Activated naive CD4-positive, alpha-beta T cell treated with Interleukin-2 at 50 U/mL for 16 hours (primary cell): ENCODE measurements around the gene PADI2.
"Not testable (repeated sequence)": the region's sequence is repeated elsewhere in the genome, so short reads cannot be mapped to it uniquely, and the experiment has no call there.

Source experiments
- DNase-seq: peaks from one replicate; pipeline ENCODE4 v3.0.0-alpha.2; 2020

PADI2 gene

GRCh38 chr1:17080085-17080759 is 39.0 kb downstream of the PADI2 start:
- DNase-seq: no peak

- no peak for DNase-seq
Measured at GRCh38 chr1:17078991-17079868, 40.0 kb downstream of the PADI2 start.

DNA sequence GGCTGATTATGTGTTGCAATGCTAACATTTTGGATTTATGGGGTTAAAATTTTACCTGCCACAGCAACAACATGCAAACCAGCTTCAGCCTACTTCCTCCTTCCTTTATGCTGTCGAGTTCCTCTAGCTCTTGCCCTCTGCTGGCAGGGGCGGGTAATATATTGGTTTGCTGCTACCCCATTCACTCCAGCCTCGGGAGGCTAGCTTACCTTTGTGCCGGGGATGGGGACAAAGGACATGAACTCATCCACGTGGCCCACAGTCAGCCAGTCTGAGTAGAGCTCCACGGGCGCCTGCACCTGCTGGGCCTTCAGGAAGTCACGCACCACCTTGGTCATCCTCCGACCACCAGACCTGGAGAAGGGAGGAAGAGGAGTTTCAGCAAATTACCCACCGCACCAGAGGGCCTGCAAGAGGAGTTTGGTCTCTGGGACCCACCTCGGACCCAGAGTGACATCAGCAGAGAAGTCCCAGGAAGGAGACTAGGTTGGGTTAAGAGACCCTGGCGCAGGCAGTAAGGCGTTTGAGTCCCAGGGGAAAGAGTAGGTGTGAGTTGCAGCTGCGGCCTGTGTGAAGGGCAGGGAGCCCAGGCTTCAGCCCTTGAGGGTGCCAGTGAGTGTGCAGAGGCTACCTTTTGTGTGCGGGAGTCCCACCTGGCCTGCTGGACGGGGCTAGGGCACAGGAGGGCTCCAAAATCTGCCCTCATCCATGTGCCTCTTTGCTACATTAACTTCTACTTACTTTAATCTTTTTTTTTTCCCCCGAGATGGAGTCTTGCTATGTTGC is 43.6 kb downstream of the PADI2 start:
- DNase-seq: no peak

DNA sequence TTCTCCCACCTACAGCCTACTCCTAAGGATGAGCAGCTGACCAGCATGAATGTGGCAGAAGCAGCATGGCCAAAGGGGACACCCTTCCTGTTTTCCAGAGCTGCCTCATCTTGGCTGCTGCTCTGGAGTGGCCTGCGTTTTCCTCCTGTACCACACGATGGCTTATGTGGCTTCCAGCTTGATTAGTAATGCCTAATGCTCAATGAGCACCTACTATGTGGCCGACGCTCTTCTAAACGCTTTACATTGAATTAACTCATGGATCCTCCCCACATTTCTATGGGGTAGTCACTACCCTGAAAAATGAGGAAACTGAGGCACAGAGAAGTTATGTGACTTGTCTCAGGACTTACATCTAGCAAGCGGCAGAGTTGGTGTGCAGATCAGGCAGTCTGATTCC is 47.5 kb downstream of the PADI2 start:
- no peak for DNase-seq

- no peak for DNase-seq
Measured at GRCh38 chr1:17070163-17070525, 49.1 kb downstream of the PADI2 start.

GRCh38 chr1:17069452-17070162 is 49.6 kb downstream of the PADI2 start:
- no peak for DNase-seq

GRCh38 chr1:17068789-17069188 is 50.5 kb downstream of the PADI2 start:
- DNase-seq: no peak

DNA sequence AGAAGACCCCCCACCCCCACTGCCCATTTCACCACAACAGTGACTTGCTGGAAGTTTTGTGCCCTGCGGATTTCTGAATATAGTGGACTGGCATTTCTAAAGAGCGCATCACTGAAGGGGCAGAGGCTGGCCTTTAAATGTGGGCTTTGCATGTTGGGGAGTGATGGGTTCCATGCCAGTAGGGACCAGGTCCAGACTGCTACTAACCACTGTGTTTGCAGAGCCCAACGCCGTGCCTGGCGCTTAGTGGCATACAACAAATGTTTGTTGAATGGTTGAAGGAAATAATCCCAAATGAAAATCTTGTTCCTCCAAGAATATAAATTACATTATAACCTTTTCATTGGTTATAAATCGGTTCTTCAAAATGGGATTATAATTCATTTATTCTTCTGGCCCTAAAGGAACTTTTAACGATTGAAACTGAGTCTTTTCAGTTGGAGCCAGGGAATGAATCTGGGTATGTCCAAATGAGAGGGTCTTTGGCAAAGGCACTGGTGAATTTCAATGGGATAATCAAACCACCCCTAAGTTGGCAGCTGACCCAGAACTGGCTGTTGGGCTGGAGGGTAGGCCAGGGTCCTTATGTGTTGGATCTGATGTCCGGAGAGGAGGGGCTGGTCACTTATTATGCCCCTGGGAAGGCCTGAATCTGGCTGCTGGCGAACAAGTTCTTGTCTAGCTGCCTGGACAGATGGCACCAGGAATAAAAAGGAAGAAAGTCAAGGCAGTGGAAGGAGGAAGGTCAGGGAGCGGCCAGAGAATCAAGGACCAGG is 51.6 kb downstream of the PADI2 start:
- no peak for DNase-seq

DNA sequence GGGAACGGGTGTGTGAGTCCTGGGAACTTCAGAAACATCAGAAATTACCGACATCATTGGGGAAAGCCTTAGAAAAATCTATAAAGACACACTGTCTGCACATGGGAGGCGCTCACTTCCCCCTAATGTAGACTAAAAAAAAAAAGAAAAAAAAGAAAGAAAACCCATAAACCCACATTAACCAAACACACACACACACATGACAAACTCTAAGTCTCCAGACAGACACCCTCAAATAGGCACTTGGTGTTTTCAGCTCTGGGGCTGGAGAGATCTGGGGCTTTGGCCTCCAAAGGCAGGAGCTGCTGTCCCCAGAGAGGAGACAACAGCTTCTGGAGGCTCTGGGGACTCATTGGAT is 52.2 kb downstream of the PADI2 start:
- DNase-seq: no peak

DNA sequence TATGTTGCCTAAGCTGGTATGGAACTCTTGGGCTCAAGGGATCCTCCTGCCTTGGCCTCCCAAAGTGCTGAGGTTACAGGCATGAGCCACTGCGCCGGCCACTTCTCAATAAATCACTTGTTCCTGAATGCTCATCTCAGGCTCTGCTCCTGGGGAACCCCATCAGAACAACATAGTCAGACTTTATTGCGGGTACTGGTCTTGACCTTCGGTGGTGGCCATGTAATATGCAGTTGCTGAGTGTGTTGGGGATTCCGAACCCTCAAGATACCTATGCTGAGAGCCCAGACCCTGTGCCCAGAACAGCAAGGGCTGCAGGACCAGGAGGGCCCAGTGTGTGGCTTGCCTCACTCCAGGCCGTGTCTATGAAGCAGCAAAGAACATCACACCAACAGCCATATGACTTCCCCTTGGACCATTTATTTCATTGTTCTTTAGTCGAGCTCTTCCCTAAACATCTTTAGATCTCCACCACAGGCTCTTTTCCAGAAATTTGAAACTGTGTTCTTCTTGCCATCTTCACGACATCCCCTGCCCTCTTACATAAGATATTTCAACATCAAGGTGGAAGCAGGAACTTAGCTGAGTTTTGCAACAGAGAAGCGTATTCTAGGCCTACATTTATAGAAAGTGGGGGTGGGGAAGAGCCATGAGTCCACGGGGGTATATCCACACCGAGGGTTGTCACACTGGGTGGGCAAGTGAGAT is 52.7 kb downstream of the PADI2 start:
- no peak for DNase-seq

DNA sequence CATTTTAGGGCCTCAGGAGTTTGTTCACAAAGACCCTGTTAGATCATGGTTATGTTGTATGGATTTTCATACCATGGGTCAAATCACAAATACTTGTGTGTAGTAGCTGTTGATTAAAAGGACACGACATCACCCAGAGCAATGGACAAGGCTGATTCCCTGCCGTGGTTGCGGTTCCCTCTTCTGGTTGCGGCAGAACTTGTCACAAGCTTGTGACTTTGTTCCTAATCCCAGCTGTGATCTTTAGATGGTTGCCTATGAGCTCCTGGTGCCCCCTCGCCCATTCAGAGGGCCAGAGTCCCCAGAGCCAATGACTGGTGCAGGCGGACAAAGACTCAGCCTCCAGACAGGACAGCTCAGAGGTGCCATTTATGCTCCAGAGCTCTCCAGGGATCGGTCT is 53.6 kb downstream of the PADI2 start:
- no peak for DNase-seq

- not testable (repeated sequence) for DNase-seq
Measured at GRCh38 chr1:17062751-17063150, 56.5 kb downstream of the PADI2 start.

DNA sequence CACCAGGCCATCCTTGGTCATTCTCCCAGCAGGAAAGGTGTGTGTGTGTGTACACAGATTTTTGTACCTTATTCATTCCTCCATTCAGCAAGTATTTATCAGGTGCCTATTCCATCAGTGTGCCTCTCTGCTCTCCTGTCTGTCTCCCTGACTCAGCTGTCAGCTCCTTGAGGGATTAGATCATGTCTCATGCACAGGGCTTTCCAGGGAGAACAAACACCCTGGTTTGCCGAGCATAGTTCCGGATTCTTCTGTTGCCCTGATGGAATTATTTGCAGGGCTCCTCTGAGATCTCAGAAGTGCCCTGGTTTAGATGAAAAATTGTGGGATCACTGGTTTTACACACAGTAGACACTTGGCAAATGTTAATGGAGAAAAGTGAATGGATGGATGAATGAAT is 57.4 kb downstream of the PADI2 start:
- DNase-seq: no peak

DNA sequence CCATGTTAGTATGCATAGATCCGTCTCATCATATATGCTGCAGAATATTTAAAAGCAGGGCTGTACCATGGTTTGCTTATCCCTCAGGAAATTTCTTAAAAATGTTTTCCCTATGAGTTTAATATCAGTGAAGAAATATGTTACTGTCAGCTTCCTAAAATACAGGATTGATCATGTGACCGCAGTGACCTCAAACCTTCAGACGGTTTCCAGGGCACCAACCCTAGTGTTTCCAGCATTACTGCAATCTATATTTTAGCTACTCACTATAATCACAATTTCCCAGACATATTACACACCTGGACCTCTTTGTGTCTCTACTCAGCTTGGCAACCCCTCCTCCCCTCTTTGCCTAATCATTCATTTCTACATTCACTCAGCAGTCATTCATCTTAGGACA is 57.8 kb downstream of the PADI2 start:
- no peak for DNase-seq

- no peak for DNase-seq
Measured at GRCh38 chr1:17060306-17060749, 58.9 kb downstream of the PADI2 start.

- DNase-seq: peak; percentile 19
Measured at GRCh38 chr1:17059391-17060305, 59.6 kb downstream of the PADI2 start.

- DNase-seq: no peak
Measured at GRCh38 chr1:17056551-17056950, 62.7 kb downstream of the PADI2 start.

DNA sequence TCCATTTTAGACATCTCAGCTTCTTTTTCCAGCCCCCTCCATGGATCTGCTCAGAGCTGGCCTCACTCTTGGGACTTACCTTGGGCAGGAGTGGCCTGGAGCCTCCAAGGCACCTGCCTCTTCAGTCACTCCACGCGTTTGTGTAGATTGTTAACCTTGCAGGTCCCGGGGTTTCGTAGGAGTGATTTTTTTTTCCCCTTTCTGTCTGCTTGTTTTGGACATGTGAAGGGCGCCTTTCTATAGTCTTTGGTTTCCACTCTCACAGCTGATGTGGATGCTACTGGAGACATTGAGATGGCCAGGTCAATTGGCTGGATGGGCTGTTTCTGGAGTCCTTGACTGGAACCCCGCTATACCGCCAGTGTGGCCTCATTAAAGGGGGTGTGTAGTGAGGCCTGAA is 63.5 kb downstream of the PADI2 start:
- no peak for DNase-seq

- DNase-seq: peak; percentile 99
Measured at GRCh38 chr1:17053685-17054410, 65.4 kb downstream of the PADI2 start, which contains the start of gene SDHB. SDHB (minus strand) TSS chr1:17054032; CDS start chr1:17054019, 13 bp downstream.
